GM21367 (cell line): ENCODE results near the gene KMT2C.
"Not testable (repeated sequence)": the region's sequence is repeated elsewhere in the genome, so short reads cannot be mapped to it uniquely, and the experiment has no call there.

Experiments used
- ATAC-seq: cut with Tn5 transposase; IDR thresholded peaks from one replicate; pipeline ENCODE4 v1.9.1; 2021; ENCODE audit not compliant: unreplicated experiment

KMT2C gene

DNA sequence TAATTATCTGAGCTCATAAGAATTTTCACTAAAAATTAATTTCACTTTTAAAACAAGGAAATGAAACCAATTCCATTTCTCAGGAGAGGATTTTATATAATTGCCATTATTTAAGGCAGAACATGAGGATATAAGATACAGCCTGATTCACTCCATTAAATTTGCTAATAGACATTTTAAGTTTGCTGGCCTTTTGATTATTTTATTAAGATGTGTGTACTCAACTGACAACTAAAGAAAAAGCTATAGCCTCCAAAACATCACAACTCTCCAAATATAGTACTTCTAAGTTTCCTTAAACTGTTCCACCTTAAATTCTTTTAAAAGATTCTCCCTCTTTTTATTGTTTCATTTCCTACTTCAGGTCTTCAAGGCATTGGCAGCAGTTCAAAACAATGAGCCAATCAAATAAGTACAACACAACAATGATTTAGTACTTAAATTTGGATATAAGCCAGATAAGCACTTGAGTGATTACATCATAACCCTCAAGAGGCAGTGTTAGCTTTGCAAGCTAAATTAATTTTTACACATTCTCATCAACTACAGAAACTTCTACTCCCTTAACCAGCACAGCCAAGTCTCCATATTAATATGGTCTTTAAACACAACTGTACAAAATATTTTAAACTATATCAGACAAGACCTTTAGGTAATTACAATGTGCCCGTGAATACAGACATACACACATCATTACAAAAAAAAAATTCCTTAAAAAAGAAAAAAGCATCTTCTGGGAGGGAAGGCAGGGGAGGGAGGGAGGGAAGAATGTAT is 121.8 kb downstream of the KMT2C start:
- no peak for ATAC-seq

GRCh38 chr7:152313217-152313616 is 122.6 kb downstream of the KMT2C start:
- ATAC-seq = no peak

GRCh38 chr7:152312316-152312715 is 123.5 kb downstream of the KMT2C start:
- no peak for ATAC-seq

- no peak for ATAC-seq
Measured at GRCh38 chr7:152307902-152308301, 127.9 kb downstream of the KMT2C start.

DNA sequence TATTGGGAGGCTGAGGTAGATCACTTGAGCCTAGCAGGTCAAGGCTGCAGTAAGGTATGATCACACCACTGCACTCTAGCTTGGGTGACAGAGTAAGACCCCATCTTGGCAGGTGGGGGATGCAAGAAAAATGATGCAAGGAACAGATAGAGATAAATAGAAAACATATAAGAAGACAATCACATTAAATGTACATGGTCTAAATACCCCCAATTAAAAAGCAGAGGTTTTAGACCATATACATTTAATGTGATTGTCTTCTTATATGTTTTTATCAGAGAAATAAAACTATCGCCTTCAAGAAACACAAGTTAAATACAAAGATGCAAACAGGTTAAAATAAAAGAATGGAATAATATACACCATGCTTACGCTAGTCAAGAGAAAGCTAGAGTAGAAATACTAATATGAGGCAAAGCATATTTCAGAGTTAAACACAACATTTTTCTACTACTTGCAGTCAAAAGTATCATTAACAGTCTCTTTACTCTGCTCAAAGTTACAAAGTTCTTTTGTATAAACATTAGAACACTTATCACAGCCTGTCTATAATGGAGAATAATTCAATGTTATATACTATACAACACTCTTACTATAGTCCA is 136.2 kb downstream of the KMT2C start:
- ATAC-seq = not testable (repeated sequence)

- no peak for ATAC-seq
Measured at GRCh38 chr7:152292897-152293296, 142.9 kb downstream of the KMT2C start.

DNA sequence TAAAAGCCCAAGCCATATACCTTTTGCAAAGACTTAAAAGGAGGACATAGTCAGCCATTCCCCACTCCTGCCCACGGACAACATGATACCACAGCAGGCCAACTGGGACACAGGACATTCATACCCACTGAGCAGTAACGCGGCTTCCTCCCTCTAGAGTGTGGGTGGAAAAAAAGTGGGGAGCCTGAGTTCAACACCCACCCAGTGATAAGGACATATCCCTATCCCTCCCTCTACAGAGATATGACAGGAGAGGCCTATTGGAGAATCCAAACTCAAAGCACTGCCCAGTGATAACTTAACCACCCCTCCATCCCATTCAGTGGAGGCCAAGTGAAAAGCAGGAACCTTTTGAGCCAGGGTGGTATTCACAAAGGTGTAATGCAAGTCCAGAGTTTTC is 148.8 kb downstream of the KMT2C start:
- not testable (repeated sequence) for ATAC-seq

- not testable (repeated sequence) for ATAC-seq
Measured at GRCh38 chr7:152286219-152286618, 149.6 kb downstream of the KMT2C start.

DNA sequence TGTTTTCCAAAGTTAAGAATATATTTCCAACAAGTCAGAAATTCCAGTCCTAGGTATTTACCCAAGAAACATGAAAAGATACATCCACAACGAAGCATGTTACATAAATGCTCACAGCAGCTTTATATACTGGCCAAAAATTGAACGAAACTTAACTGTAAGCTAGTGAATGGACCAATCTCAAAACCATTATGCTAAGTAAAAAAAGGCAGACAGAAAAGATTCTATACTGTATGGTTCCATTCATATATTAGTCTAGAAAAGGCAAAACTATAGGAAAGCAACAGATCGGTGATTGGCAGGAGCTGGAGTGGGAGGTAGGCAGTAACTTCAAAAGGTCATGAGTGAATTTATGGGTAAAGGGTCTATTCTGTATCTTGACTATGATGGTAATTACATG is 150.8 kb downstream of the KMT2C start:
- not testable (repeated sequence) for ATAC-seq

- not testable (repeated sequence) for ATAC-seq
Measured at GRCh38 chr7:152277687-152278086, 158.1 kb downstream of the KMT2C start.

- not testable (repeated sequence) for ATAC-seq
Measured at GRCh38 chr7:152270427-152270826, 165.4 kb downstream of the KMT2C start.

GRCh38 chr7:152266859-152267258 is 168.9 kb downstream of the KMT2C start:
- ATAC-seq = not testable (repeated sequence)

DNA sequence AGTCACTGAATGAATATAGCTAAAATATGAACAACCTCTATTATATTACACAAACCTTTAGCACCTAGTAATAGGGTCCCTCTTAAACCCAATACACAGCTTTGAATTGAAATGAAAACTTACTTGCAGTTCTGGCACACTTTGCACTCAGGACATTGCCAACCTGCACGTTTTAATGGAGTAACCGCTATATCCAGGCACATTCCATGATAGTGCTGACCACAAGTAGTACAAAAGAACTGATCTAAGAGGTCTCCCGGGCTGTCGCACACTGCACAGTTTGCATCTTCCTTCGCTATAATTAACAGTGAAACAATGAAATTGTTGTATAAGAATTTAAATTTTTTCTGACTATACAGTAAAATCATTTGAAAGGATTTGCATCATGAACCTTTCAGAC is 170.9 kb downstream of the KMT2C start:
- ATAC-seq = not testable (repeated sequence)

DNA sequence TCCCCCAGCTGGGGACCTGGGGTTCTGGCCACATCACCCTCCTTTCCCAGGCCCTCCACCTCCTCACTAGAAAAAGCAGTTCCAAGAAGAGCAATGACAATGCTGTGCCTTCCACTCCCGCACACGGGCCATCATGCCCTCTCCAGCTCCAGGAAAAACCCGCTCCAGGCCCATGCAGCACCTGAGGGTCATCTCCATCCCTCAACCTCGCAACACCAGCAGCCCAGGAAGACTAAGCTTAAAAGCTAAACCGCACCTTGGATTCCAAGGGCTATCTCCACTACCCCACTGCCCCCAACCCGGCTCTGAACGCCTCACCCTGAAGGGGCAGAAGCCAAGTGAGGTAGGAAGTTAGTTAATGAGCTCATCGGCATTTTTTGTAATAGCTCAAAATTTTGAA is 173.7 kb downstream of the KMT2C start:
- ATAC-seq = not testable (repeated sequence)

DNA sequence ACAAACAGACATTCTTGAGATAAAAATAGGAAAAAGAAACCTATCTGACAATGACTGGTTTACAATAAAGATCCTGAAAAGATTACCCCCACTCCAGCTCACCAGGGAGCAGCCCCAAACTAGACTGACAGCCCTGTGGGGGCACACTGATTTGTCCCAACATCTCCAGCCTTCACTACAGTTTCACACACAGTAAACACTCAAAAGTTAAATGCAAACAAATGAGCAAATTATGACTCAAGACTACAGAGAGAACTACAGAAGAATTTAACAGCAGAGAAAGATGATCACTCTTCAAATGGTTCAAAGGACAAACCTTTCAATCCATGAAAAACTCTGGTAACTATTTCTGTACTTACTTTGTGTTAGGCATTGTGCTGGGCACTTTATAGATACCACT is 176.2 kb downstream of the KMT2C start:
- not testable (repeated sequence) for ATAC-seq

DNA sequence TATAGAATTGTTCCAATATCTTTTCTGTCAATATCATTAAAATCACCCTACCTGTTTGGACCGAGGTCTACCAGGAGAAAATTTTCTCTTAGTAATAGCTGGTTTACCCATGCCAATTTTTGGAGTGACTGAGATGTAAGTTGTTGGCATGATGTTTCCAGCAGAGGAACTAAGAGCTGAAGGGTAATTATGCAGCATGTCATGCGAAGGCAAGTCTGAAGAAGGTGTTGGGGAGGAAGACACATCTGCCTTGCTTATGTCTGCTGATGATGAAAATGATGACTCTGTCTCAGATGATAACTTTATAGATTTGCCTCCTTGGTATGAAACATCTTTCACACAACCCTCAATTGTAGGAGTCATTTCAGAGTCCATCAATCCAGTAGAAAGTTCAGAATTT is 188.0 kb downstream of the KMT2C start:
- ATAC-seq = not testable (repeated sequence)

DNA sequence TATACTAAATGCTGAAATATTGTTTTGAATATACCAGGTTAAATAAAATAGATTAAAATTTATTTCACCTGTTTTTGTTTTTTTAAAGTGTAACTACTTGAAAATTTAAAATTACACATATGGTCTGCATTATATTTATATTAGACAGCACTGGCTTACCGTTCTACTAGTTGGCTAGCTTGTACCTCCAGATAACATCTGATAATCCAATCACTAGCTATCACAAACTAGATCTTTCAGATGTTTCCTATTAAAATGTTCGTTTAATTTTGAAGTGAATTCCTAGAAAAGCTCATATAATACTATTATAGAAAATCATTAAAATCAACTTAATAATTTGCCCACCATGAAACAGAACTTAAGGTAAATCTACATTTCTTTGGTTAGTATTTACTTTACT is 190.4 kb downstream of the KMT2C start:
- not testable (repeated sequence) for ATAC-seq

- not testable (repeated sequence) for ATAC-seq
Measured at GRCh38 chr7:152243464-152243863, 192.3 kb downstream of the KMT2C start.

GRCh38 chr7:152241301-152241700 is 194.5 kb downstream of the KMT2C start:
- ATAC-seq = not testable (repeated sequence)

GRCh38 chr7:152236306-152236705 is 199.5 kb downstream of the KMT2C start:
- not testable (repeated sequence) for ATAC-seq

- not testable (repeated sequence) for ATAC-seq
Measured at GRCh38 chr7:152234421-152234820, 201.4 kb downstream of the KMT2C start.

DNA sequence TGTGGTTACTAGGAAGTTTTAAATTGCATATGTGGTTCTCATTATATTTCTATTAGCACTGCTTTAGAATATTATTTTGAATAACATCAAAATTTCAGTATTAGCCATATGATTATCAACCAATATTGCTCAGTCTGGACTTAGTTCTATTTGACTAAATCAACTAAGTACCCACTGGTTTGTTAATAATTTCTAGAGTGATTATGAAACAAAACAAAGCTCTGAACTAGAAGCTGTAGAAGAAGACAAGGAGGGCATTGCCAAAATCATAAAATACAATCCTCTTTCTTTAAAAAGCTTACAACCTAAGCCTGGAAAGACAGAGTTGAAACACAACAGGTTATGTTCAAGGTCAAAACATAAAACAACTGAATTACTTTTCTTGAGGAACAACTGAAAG is 204.7 kb downstream of the KMT2C start:
- ATAC-seq = no peak
